Measurements from ENCODE around the gene PKD1.
"Not testable (repeated sequence)": the region's sequence is repeated elsewhere in the genome, so short reads cannot be mapped to it uniquely, and the experiment has no call there.

Gene PKD1

GRCh38 chr16:2114225-2114624 lies 21.5 kb downstream of the PKD1 start:
- not testable (repeated sequence) for H3K9me3 Mint-ChIP-seq (ENCODE audit: low read depth); H3K27me3 Mint-ChIP-seq; H3K27ac Mint-ChIP-seq; H3K4me1 Mint-ChIP-seq (ENCODE audit: low read depth); H3K36me3 Mint-ChIP-seq; H3K4me3 Mint-ChIP-seq

GRCh38 chr16:2112539-2113106 lies 23.1 kb downstream of the PKD1 start:
- not testable (repeated sequence) for H3K9me3 Mint-ChIP-seq (ENCODE audit: low read depth); H3K36me3 Mint-ChIP-seq; H3K27ac Mint-ChIP-seq; H3K27me3 Mint-ChIP-seq; H3K4me3 Mint-ChIP-seq; H3K4me1 Mint-ChIP-seq (ENCODE audit: low read depth)

GRCh38 chr16:2111412-2112335 lies 24.0 kb downstream of the PKD1 start:
- H3K4me1 Mint-ChIP-seq (ENCODE audit: low read depth); H3K27me3 Mint-ChIP-seq; H3K36me3 Mint-ChIP-seq; H3K27ac Mint-ChIP-seq; H3K4me3 Mint-ChIP-seq; H3K9me3 Mint-ChIP-seq (ENCODE audit: low read depth): not testable (repeated sequence)

GRCh38 chr16:2111009-2111353 lies 24.7 kb downstream of the PKD1 start:
- not testable (repeated sequence) for H3K36me3 Mint-ChIP-seq; H3K27ac Mint-ChIP-seq; H3K27me3 Mint-ChIP-seq; H3K4me3 Mint-ChIP-seq; H3K4me1 Mint-ChIP-seq (ENCODE audit: low read depth); H3K9me3 Mint-ChIP-seq (ENCODE audit: low read depth)

- H3K36me3 Mint-ChIP-seq; H3K9me3 Mint-ChIP-seq (ENCODE audit: low read depth); H3K4me1 Mint-ChIP-seq (ENCODE audit: low read depth); H3K4me3 Mint-ChIP-seq; H3K27ac Mint-ChIP-seq; H3K27me3 Mint-ChIP-seq: not testable (repeated sequence)
Measured at GRCh38 chr16:2110332-2111008, 25.2 kb downstream of the PKD1 start.

GRCh38 chr16:2109872-2110271 lies 25.8 kb downstream of the PKD1 start:
- not testable (repeated sequence) for H3K9me3 Mint-ChIP-seq (ENCODE audit: low read depth); H3K36me3 Mint-ChIP-seq; H3K4me1 Mint-ChIP-seq (ENCODE audit: low read depth); H3K4me3 Mint-ChIP-seq; H3K27ac Mint-ChIP-seq; H3K27me3 Mint-ChIP-seq

- H3K27ac Mint-ChIP-seq; H3K36me3 Mint-ChIP-seq; H3K27me3 Mint-ChIP-seq; H3K4me3 Mint-ChIP-seq; H3K4me1 Mint-ChIP-seq (ENCODE audit: low read depth); H3K9me3 Mint-ChIP-seq (ENCODE audit: low read depth): not testable (repeated sequence)
Measured at GRCh38 chr16:2109271-2109580, 26.5 kb downstream of the PKD1 start.

GRCh38 chr16:2108446-2109270 lies 27.0 kb downstream of the PKD1 start:
- H3K9me3 Mint-ChIP-seq (ENCODE audit: low read depth); H3K4me1 Mint-ChIP-seq (ENCODE audit: low read depth); H3K27me3 Mint-ChIP-seq; H3K27ac Mint-ChIP-seq; H3K4me3 Mint-ChIP-seq; H3K36me3 Mint-ChIP-seq: not testable (repeated sequence)

- H3K36me3 Mint-ChIP-seq; H3K4me3 Mint-ChIP-seq; H3K27ac Mint-ChIP-seq; H3K27me3 Mint-ChIP-seq; H3K4me1 Mint-ChIP-seq (ENCODE audit: low read depth); H3K9me3 Mint-ChIP-seq (ENCODE audit: low read depth): not testable (repeated sequence)
Measured at GRCh38 chr16:2107791-2108125, 27.9 kb downstream of the PKD1 start.

- not testable (repeated sequence) for H3K4me3 Mint-ChIP-seq; H3K9me3 Mint-ChIP-seq (ENCODE audit: low read depth); H3K4me1 Mint-ChIP-seq (ENCODE audit: low read depth); H3K36me3 Mint-ChIP-seq; H3K27ac Mint-ChIP-seq; H3K27me3 Mint-ChIP-seq
Measured at GRCh38 chr16:2107121-2107790, 28.4 kb downstream of the PKD1 start.

- not testable (repeated sequence) for H3K36me3 Mint-ChIP-seq; H3K27me3 Mint-ChIP-seq; H3K9me3 Mint-ChIP-seq (ENCODE audit: low read depth); H3K27ac Mint-ChIP-seq; H3K4me3 Mint-ChIP-seq; H3K4me1 Mint-ChIP-seq (ENCODE audit: low read depth)
Measured at GRCh38 chr16:2106211-2106610, 29.5 kb downstream of the PKD1 start.

GRCh38 chr16:2105769-2106168 lies 29.9 kb downstream of the PKD1 start:
- H3K4me1 Mint-ChIP-seq (ENCODE audit: low read depth); H3K9me3 Mint-ChIP-seq (ENCODE audit: low read depth); H3K27me3 Mint-ChIP-seq; H3K4me3 Mint-ChIP-seq; H3K27ac Mint-ChIP-seq; H3K36me3 Mint-ChIP-seq: not testable (repeated sequence)

- not testable (repeated sequence) for H3K27me3 Mint-ChIP-seq; H3K27ac Mint-ChIP-seq; H3K4me3 Mint-ChIP-seq; H3K4me1 Mint-ChIP-seq (ENCODE audit: low read depth); H3K9me3 Mint-ChIP-seq (ENCODE audit: low read depth); H3K36me3 Mint-ChIP-seq
Measured at GRCh38 chr16:2105291-2105690, 30.4 kb downstream of the PKD1 start.

- H3K27ac Mint-ChIP-seq; H3K27me3 Mint-ChIP-seq; H3K4me1 Mint-ChIP-seq (ENCODE audit: low read depth); H3K4me3 Mint-ChIP-seq; H3K9me3 Mint-ChIP-seq (ENCODE audit: low read depth); H3K36me3 Mint-ChIP-seq: not testable (repeated sequence)
Measured at GRCh38 chr16:2104464-2104863, 31.2 kb downstream of the PKD1 start.

- Mint-ChIP-seq H3K27ac (no peak overlapping the region), H3K9me3 (ENCODE audit: low read depth) (no peaks in the 10 kb centered on the region), H3K36me3 (peaks cover under 1% of the 10 kb centered on the region), H3K4me3 (no peak overlapping the region), H3K4me1 (ENCODE audit: low read depth) (no peaks in the 10 kb centered on the region), H3K27me3 (no peaks in the 10 kb centered on the region)
Measured at GRCh38 chr16:2102471-2102870, 33.2 kb downstream of the PKD1 start.
